K562 (cell line): Measurements from ENCODE around the gene NR6A1. TPM values are rescaled to one million over a fixed set of nuclear protein-coding genes. Genes with fewer than 3 reads are reported as not detected.

Experiments used
- ATAC-seq: fragments of 200-7000 bp; cut with Tn5 transposase; 3 replicates; pipeline ENCODE4 v1.9.1; 2020; ENCODE audit warnings: moderate library complexity
- BruUV-seq: library from RNA; stranded (reverse); fragments of 400-500 nt; replicated peaks from 2 replicates; lab custom pipeline; 2021; lab: Mats Ljungman, UMichigan
- CTCF ChIA-PET: fragments of 300-600 bp; formaldehyde crosslinking; extraction: SDS; loops from one replicate; lab custom pipeline; 2021; ENCODE audit warnings: low intra/inter-chr PET ratio; lab: Yijun Ruan, JAX
- POLR2A ChIA-PET: fragments of 300-600, 350-650 bp; sonication (Branson Sonifier 250); formaldehyde crosslinking; extraction: SDS; loops from one replicate; lab custom pipeline; 2021; ENCODE audit warnings: antibody characterized with exemption, inconsistent platforms; lab: Yijun Ruan, JAX
- DNase-seq, 4 experiments: peaks; one replicate each; pipeline versions ENCODE4 v3.0.0 to v3.0.0-alpha.2; 2011 to 2018; ENCODE audit warnings: low spot score in 3 of 4, mixed read lengths in 3 of 4; ENCODE audit errors: extremely low read depth in 1 of 4
- FAIRE-seq: peaks from 2 replicates; lab custom pipeline; 2011; peaks lifted over from hg19 to GRCh38; lab: Jason Lieb, UNC
- H2AFZ ChIP-seq: 2 replicates; pipeline ENCODE4 v1.6.0; 2011; ENCODE audit warnings: low read depth, low read length, control low read depth, inconsistent platforms
- H3K27ac ChIP-seq: fragments of 200-600 bp; 3 replicates; pipeline ENCODE4 v1.8.0; 2011; ENCODE audit warnings: low read depth, mild to moderate bottlenecking, control low read depth, inconsistent platforms, low read length, moderate library complexity, mixed read lengths; ENCODE audit errors: extremely low read depth
- H3K27me3 ChIP-seq, 2 experiments: fragments of 300-600 bp in 1 of 2; 2 replicates in 1 of 2; 3 replicates in 1 of 2; pipeline versions ENCODE4 v1.6.0 to v1.8.0; 2011; ENCODE audit warnings: inconsistent platforms in 2 of 2, low read length in 2 of 2, mild to moderate bottlenecking in 1 of 2, mixed read lengths in 1 of 2, moderate library complexity in 1 of 2; ENCODE audit not compliant: control insufficient read depth in 2 of 2, insufficient read depth in 2 of 2
- H3K36me3 ChIP-seq: fragments of 300-600 bp; 3 replicates; pipeline ENCODE4 v1.8.0; 2011; ENCODE audit warnings: mild to moderate bottlenecking, low read length, inconsistent platforms; ENCODE audit not compliant: control insufficient read depth, insufficient read depth
- H3K4me1 ChIP-seq, 2 experiments: fragments of 200-600 bp in 1 of 2; replicated peaks in 1 of 2; 2 replicates in 1 of 2; 3 replicates in 1 of 2; pipeline versions ENCODE4 v1.5.1 to v1.8.0; 2011; ENCODE audit warnings: inconsistent platforms in 2 of 2, low read length in 2 of 2, mild to moderate bottlenecking in 1 of 2, mixed read lengths in 1 of 2, moderate library complexity in 1 of 2; ENCODE audit not compliant: control insufficient read depth in 2 of 2, insufficient read depth in 2 of 2
- H3K4me2 ChIP-seq: 2 replicates; pipeline ENCODE4 v1.6.1; 2011; ENCODE audit warnings: low read length, control low read depth, inconsistent platforms, mixed read lengths; ENCODE audit not compliant: insufficient read depth
- H3K4me3 ChIP-seq: fragments of 200-600 bp; sonication (generic), shearing (Covaris generic); 2 replicates; pipeline ENCODE4 v1.5.1; 2016; ENCODE audit warnings: control low read depth, inconsistent platforms
- H3K79me2 ChIP-seq: fragments of 200-600 bp; 3 replicates; pipeline ENCODE4 v1.8.0; 2011; ENCODE audit warnings: low read length, inconsistent platforms; ENCODE audit not compliant: control insufficient read depth, insufficient read depth
- H3K9ac ChIP-seq, 2 experiments: 2 replicates each; pipeline versions ENCODE4 v1.6.0 to v1.6.1; 2011; ENCODE audit warnings: low read depth in 2 of 2, low read length in 2 of 2, control low read depth in 1 of 2, inconsistent platforms in 1 of 2, mild to moderate bottlenecking in 1 of 2, mixed read lengths in 1 of 2; ENCODE audit not compliant: insufficient read depth in 1 of 2
- H3K9me1 ChIP-seq: one replicate; pipeline ENCODE4 v1.6.0; 2011; ENCODE audit warnings: inconsistent platforms, mild to moderate bottlenecking, low read length, moderate library complexity; ENCODE audit not compliant: control insufficient read depth, insufficient read depth
- H3K9me3 ChIP-seq: replicated peaks from 2 replicates; pipeline ENCODE4 v1.5.1; 2011; ENCODE audit warnings: low read depth, low read length, inconsistent platforms; ENCODE audit not compliant: control insufficient read depth, insufficient read depth
- H4K20me1 ChIP-seq: replicated peaks from 2 replicates; pipeline ENCODE4 v1.6.1; 2011; ENCODE audit warnings: low read length, inconsistent platforms, mixed read lengths; ENCODE audit not compliant: control insufficient read depth, insufficient read depth
- HNRNPH1 ChIP-seq: fragments of 200-400 bp; formaldehyde crosslinking; optimal IDR thresholded peaks from 2 replicates; pipeline ENCODE3; 2017; ENCODE audit warnings: low read depth, mild to moderate bottlenecking, low read length, moderate library complexity
- NCOA2 ChIP-seq, 2 experiments: fragments of 450-650 bp; IDR thresholded peaks; 2 replicates each; pipeline ENCODE4 v1.6.1; 2018; ENCODE audit warnings: mild to moderate bottlenecking in 2 of 2, moderate library complexity in 1 of 2; ENCODE audit not compliant: partially characterized antibody in 2 of 2
- NFRKB ChIP-seq: fragments of 450-650 bp; IDR thresholded peaks from 2 replicates; pipeline ENCODE4 v1.6.1; 2016; ENCODE audit warnings: low read depth
- ZNF766 ChIP-seq: fragments of 200-800 bp; sonication (Bioruptor generic); conservative IDR thresholded peaks from 2 replicates; pipeline ENCODE4 v1.6.1; 2016; ENCODE audit warnings: missing genetic modification characterization, missing compliant biosample characterization
- ZNF79 ChIP-seq: fragments of 250-450 bp; sonication (Bioruptor Pico); IDR thresholded peaks from 2 replicates; pipeline ENCODE4 v1.4.0; 2020; ENCODE audit warnings: low read depth, mild to moderate bottlenecking, moderate library complexity
- WGBS: fragments of 100-300 bp; shearing (Covaris generic); methylation state at CpG from one replicate; pipeline ENCODE4 v1.1.6; 2016; ENCODE audit warnings: low coverage, mixed read lengths; ENCODE audit not compliant: insufficient coverage; ENCODE audit errors: missing lambda C conversion rate; 5-methylcytosine and 5-hydroxymethylcytosine counted together
- in situ Hi-C: fragments of 300-500 bp; cut with MboI; formaldehyde crosslinking; loops from 4 replicates; pipeline ENCODE4 v1.15.0; 2018; ENCODE audit warnings: inconsistent platforms, mixed read lengths
- intact Hi-C: fragments of 100-400 bp; cut with micrococcal nuclease; formaldehyde crosslinking; loops from 2 replicates; pipeline ENCODE4 v1.14.2; 2022
- polyA plus RNA-seq, 8 experiments: library from polyadenylated mRNA; depleted of rRNA in 4 of 8; stranded (reverse) in 5 of 8; unstranded in 3 of 8; fragments of >200 nt; fragmentation: Nextera tagmentation in 2 of 8; fragmentation: Illumina TruSeq in 1 of 8; extraction: Ambion mirVana in 2 of 8; extraction: Trizol in 1 of 8; gene quantifications; 2 replicates each; pipeline versions ENCODE4 v1.2.1 to v1.2.3, GENCODE V29; 2011 to 2014; ENCODE audit warnings: inconsistent platforms in 1 of 8, missing spikeins in 1 of 8
- total RNA-seq, 7 experiments: library from RNA; depleted of rRNA in 6 of 7; stranded (reverse); fragments of >200 nt in 6 of 7; fragmentation: Illumina TruSeq in 2 of 7; extraction: Trizol in 2 of 7; gene quantifications; 2 replicates each; pipeline versions ENCODE4 v1.2.1 to v1.2.3, GENCODE V29; 2011 to 2021; ENCODE audit warnings: low replicate concordance in 1 of 7
- TF ChIP-seq, protein P1 (sequence below): sonication (generic); formaldehyde crosslinking; IDR thresholded peaks from 2 replicates; pipeline ENCODE4 v1.4.0; 2020; ENCODE audit warnings: mild to moderate bottlenecking, missing genetic modification reagents

The NR6A1 gene
- total and polyA plus RNA-seq, 9 of the 15 experiments (the other 6 are each of a cell fraction or from before 2014, with no cell fraction given) = 9.7 to 55.4 (median 28.3) TPM

DNA sequence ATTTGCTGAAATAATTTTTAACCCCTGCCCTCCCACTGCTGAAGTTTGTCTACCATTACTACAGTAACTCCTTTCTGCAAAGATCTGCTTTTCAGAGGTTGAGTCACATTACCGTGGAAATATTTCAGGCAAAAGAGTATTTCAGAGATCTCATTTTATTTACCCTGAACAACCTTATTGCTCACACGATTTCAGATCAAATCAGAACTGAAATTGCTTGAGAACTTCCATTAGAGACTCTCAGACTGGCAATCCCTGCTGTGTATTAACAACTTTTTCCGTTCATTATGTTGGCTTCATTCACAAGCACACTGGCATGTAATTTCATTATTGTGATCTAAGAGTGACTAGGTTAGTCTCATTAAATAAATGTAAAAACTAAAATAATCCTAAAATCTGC is 16.1 kb downstream of the NR6A1 start:
- BruUV-seq = no TSS peak
- no peak overlapping the region for H2AFZ ChIP-seq
- CTCF ChIA-PET = interaction anchor here (2.4 kb wide), 1 partner anchor 43 kb away, joined by 9 read pairs; no protein-coding TSS in a partner anchor
- no peak for ATAC-seq
- no peak for FAIRE-seq
- H4K20me1 ChIP-seq = no peaks in the 10 kb centered on the region; the same call in 1 of the 2 replicates
- peaks cover 0 to 44% of the 10 kb centered on the region in 2 experiments; a peak in 4 of 5 replicates for H3K4me1 ChIP-seq
- H3K79me2 ChIP-seq = peaks cover 92% of the 10 kb centered on the region
- DNase-seq = no peak
- no peak overlapping the region for H3K27ac ChIP-seq
- no peaks in the 10 kb centered on the region for H3K36me3 ChIP-seq
- no peak overlapping the region for H3K9ac ChIP-seq
- in situ Hi-C loops = no loop called here
- TF ChIP-seq ZNF79 (no peak), NCOA2 (IDR thresholded peaks at IDR 0.05; ENCODE audit: partially characterized antibody in 2 of 2) (no peak), ZNF766 (CRISPR knock-in tag) (no peak), NFRKB (no peak), HNRNPH1 (no peak)
- TF ChIP-seq, protein P1, sequence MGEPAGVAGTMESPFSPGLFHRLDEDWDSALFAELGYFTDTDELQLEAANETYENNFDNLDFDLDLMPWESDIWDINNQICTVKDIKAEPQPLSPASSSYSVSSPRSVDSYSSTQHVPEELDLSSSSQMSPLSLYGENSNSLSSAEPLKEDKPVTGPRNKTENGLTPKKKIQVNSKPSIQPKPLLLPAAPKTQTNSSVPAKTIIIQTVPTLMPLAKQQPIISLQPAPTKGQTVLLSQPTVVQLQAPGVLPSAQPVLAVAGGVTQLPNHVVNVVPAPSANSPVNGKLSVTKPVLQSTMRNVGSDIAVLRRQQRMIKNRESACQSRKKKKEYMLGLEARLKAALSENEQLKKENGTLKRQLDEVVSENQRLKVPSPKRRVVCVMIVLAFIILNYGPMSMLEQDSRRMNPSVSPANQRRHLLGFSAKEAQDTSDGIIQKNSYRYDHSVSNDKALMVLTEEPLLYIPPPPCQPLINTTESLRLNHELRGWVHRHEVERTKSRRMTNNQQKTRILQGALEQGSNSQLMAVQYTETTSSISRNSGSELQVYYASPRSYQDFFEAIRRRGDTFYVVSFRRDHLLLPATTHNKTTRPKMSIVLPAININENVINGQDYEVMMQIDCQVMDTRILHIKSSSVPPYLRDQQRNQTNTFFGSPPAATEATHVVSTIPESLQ (CRISPR knock-in tag) = no peak
- TF ChIP-seq, all 486 proteins: peak for 0
- no peaks in the 10 kb centered on the region for H3K9me1 ChIP-seq
- no peaks in the 10 kb centered on the region for H3K27me3 ChIP-seq
- intact Hi-C loops = loop anchor here (2.0 to 5.0 kb wide), 2 partner anchors 138 to 203 kb away; no protein-coding TSS in a partner anchor
- H3K4me3 ChIP-seq = no peak overlapping the region
- H3K4me2 ChIP-seq = no peak overlapping the region
- POLR2A ChIA-PET = no interaction called here
- no peaks in the 10 kb centered on the region for H3K9me3 ChIP-seq
- 34% methylated on average over 3 of the region's 3 CpGs for whole genome bisulfite sequencing
